Astrocyte (in vitro differentiated cells and primary cell): ENCODE data around the gene B3GAT3. TPM values are rescaled to one million over a fixed set of nuclear protein-coding genes. Genes with fewer than 3 reads are reported as not detected.

Experiments used
- DNase-seq: peaks from one replicate; pipeline ENCODE4 v3.0.0-alpha.2; 2010; ENCODE audit warnings: low read depth
- FAIRE-seq: peaks from 2 replicates; lab custom pipeline; 2011; peaks lifted over from hg19 to GRCh38; lab: Jason Lieb, UNC
- H2AFZ ChIP-seq: 2 replicates; pipeline ENCODE4 v1.6.0; 2012; ENCODE audit warnings: low read depth, low read length, inconsistent platforms
- H3K27ac ChIP-seq: 2 replicates; pipeline ENCODE4 v1.5.1; 2011; ENCODE audit warnings: low read depth, low read length, inconsistent platforms
- H3K27me3 ChIP-seq: 2 replicates; pipeline ENCODE4 v1.6.0; 2011; ENCODE audit warnings: low read length, inconsistent platforms; ENCODE audit not compliant: insufficient read depth
- H3K36me3 ChIP-seq: 2 replicates; pipeline ENCODE4 v1.5.1; 2011; ENCODE audit warnings: low read length, inconsistent platforms; ENCODE audit not compliant: insufficient read depth
- H3K4me1 ChIP-seq: 2 replicates; pipeline ENCODE4 v1.5.1; 2011; ENCODE audit warnings: low read length, inconsistent platforms; ENCODE audit not compliant: insufficient read depth
- H3K4me2 ChIP-seq: 2 replicates; pipeline ENCODE4 v1.6.0; 2012; ENCODE audit warnings: low read length, inconsistent platforms
- H3K4me3 ChIP-seq: 2 replicates; pipeline ENCODE4 v1.5.1; 2011; ENCODE audit warnings: low read depth, mild to moderate bottlenecking, low read length, inconsistent platforms; ENCODE audit not compliant: insufficient read depth
- H3K79me2 ChIP-seq: 2 replicates; pipeline ENCODE4 v1.6.0; 2012; ENCODE audit warnings: mild to moderate bottlenecking, low read length, inconsistent platforms; ENCODE audit not compliant: insufficient read depth
- H3K9ac ChIP-seq: 2 replicates; pipeline ENCODE4 v1.6.0; 2012; ENCODE audit warnings: mild to moderate bottlenecking, low read length, inconsistent platforms
- H3K9me3 ChIP-seq: 2 replicates; pipeline ENCODE4 v1.5.1; 2012; ENCODE audit warnings: low read depth, mild to moderate bottlenecking, low read length, inconsistent platforms; ENCODE audit not compliant: insufficient read depth
- H4K20me1 ChIP-seq: 2 replicates; pipeline ENCODE4 v1.6.0; 2012; ENCODE audit warnings: low read length, inconsistent platforms; ENCODE audit not compliant: insufficient read depth
- H3K27ac Mint-ChIP-seq: one replicate; pipeline ENCODE4 v1.8.0; 2021; ENCODE audit warnings: mild to moderate bottlenecking, mixed read lengths; ENCODE audit not compliant: unreplicated experiment
- H3K27me3 Mint-ChIP-seq: one replicate; pipeline ENCODE4 v1.8.0; 2021; ENCODE audit warnings: low read depth, mixed read lengths; ENCODE audit not compliant: unreplicated experiment
- H3K36me3 Mint-ChIP-seq: one replicate; pipeline ENCODE4 v1.8.0; 2021; ENCODE audit warnings: low read depth, mixed read lengths; ENCODE audit not compliant: unreplicated experiment
- H3K4me1 Mint-ChIP-seq: one replicate; pipeline ENCODE4 v1.8.0; 2021; ENCODE audit warnings: low read depth, mixed read lengths; ENCODE audit not compliant: unreplicated experiment
- H3K4me3 Mint-ChIP-seq: one replicate; pipeline ENCODE4 v1.8.0; 2021; ENCODE audit warnings: mild to moderate bottlenecking, moderate library complexity, mixed read lengths; ENCODE audit not compliant: unreplicated experiment
- H3K9me3 Mint-ChIP-seq: one replicate; pipeline ENCODE4 v1.8.0; 2021; ENCODE audit warnings: mild to moderate bottlenecking, mixed read lengths; ENCODE audit not compliant: unreplicated experiment
- EZH2 ChIP-seq: IDR thresholded peaks from 2 replicates; pipeline ENCODE4 v1.6.1; 2012; ENCODE audit warnings: mild to moderate bottlenecking, low read length, inconsistent platforms; ENCODE audit not compliant: insufficient read depth
- total RNA-seq: library from RNA; stranded (reverse); gene quantifications from 2 replicates; pipeline ENCODE4 v1.2.1, GENCODE V29; 2021
- TF ChIP-seq, protein P1 (sequence below): IDR thresholded peaks from 2 replicates; pipeline ENCODE4 v1.5.1; 2011; ENCODE audit warnings: low read depth, mild to moderate bottlenecking, inconsistent platforms, low read length, moderate library complexity; ENCODE audit not compliant: insufficient read depth

Gene B3GAT3
- total RNA-seq, 1 donor from 2014 or later = 52.4 TPM

GRCh38 chr11:62602141-62603071 lies 19.4 kb downstream of the B3GAT3 start:
- FAIRE-seq = no peak
- Histone ChIP-seq H3K27me3 (no peaks in the 10 kb centered on the region), H4K20me1 (peaks cover 37% of the 10 kb centered on the region), H3K4me3 (peak overlapping the region; percentile 94), H3K4me2 (peak overlapping the region; percentile 89), H3K27ac (no peak overlapping the region), H3K9ac (peak overlapping the region; percentile 72), H3K36me3 (peaks cover 14% of the 10 kb centered on the region), H2AFZ (peak overlapping the region; percentile 87), H3K79me2 (peaks cover 41% of the 10 kb centered on the region), H3K9me3 (no peaks in the 10 kb centered on the region), H3K4me1 (peaks cover 26% of the 10 kb centered on the region)
- no peak for DNase-seq
- peak overlapping the region; percentile 41 for H3K27ac Mint-ChIP-seq
- TF ChIP-seq EZH2 = no peak
- TF ChIP-seq, protein P1, sequence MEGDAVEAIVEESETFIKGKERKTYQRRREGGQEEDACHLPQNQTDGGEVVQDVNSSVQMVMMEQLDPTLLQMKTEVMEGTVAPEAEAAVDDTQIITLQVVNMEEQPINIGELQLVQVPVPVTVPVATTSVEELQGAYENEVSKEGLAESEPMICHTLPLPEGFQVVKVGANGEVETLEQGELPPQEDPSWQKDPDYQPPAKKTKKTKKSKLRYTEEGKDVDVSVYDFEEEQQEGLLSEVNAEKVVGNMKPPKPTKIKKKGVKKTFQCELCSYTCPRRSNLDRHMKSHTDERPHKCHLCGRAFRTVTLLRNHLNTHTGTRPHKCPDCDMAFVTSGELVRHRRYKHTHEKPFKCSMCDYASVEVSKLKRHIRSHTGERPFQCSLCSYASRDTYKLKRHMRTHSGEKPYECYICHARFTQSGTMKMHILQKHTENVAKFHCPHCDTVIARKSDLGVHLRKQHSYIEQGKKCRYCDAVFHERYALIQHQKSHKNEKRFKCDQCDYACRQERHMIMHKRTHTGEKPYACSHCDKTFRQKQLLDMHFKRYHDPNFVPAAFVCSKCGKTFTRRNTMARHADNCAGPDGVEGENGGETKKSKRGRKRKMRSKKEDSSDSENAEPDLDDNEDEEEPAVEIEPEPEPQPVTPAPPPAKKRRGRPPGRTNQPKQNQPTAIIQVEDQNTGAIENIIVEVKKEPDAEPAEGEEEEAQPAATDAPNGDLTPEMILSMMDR = no peak
- H3K4me1 Mint-ChIP-seq = peaks cover 20% of the 10 kb centered on the region
- H3K27me3 Mint-ChIP-seq = peaks cover 6% of the 10 kb centered on the region
- H3K9me3 Mint-ChIP-seq = no peaks in the 10 kb centered on the region
- H3K4me3 Mint-ChIP-seq = peak overlapping the region; percentile 99
- H3K36me3 Mint-ChIP-seq = peaks cover 39% of the 10 kb centered on the region

DNA sequence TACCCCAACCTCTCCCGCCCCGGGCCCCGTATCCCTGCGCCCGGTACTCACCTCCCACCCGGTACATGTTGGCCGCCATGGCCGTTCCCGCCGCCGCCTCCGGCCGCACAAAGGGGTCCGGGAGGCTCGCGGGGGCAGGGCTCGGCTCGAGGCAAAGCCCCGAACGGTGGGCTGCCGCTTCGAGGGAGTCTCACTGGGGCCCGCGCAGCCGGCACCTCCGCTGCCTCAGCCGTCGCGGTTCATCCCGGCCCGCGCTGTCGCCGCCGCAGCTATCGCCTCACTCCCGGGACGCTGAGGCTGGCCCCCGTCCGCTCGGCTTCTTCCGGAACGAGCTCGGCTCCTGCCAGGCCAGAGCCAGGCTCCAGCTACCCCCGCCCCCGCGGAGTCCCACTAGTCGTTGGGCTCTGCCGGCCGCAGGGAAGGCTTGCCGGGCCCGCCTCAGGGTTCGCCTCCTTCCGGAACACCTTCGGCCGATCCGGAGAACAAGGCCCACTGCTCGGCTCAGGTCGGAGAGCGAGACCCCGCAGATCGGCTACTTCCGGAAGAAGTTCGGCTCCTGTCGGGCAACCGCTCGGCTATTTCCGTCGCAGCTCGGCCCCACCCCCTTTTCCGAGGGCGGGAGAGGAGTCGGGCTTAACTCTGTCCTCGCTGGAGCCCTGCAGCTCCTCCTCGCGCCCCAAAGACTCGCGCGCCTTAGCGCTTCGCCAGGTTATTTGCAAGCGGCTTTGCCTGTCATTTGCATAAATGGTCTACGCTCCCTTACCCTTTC lies 20.2 kb downstream of the B3GAT3 start, which contains the start of gene MTA2:
TSS of gene MTA2 (minus strand) at position 494 of the 769 bp plus-strand sequence. CDS start at position 79, 415 bp downstream.
- H3K27ac ChIP-seq = peak within 1 kb of the TSS; percentile 87
- no peaks in the 10 kb centered on the region for H3K9me3 ChIP-seq
- peak within 1 kb of the TSS; percentile 98 for H3K9ac ChIP-seq
- H3K79me2 ChIP-seq = peaks cover 47% of the 10 kb centered on the region
- FAIRE-seq = peak; percentile 9
- TF ChIP-seq, protein P1 = no peak
- TF ChIP-seq EZH2 = no peak
- peak within 1 kb of the TSS; percentile 87 for H2AFZ ChIP-seq
- peak within 1 kb of the TSS; percentile 96 for H3K27ac Mint-ChIP-seq
- H3K4me1 Mint-ChIP-seq = peaks cover 20% of the 10 kb centered on the region
- peaks cover 42% of the 10 kb centered on the region for H4K20me1 ChIP-seq
- H3K36me3 Mint-ChIP-seq = peaks cover 43% of the 10 kb centered on the region
- peaks cover 19% of the 10 kb centered on the region for H3K36me3 ChIP-seq
- H3K9me3 Mint-ChIP-seq = no peaks in the 10 kb centered on the region
- peaks cover 26% of the 10 kb centered on the region for H3K4me1 ChIP-seq
- peak within 1 kb of the TSS; percentile 99 for H3K4me3 Mint-ChIP-seq
- DNase-seq = peak; percentile 91
- peak within 1 kb of the TSS; percentile 94 for H3K4me3 ChIP-seq
- H3K4me2 ChIP-seq = peak within 1 kb of the TSS; percentile 89
- peaks cover 6% of the 10 kb centered on the region for H3K27me3 Mint-ChIP-seq
- H3K27me3 ChIP-seq = no peaks in the 10 kb centered on the region
